Measurements from ENCODE around the gene ATRNL1. TPM values are rescaled to one million over a fixed set of nuclear protein-coding genes. Genes with fewer than 3 reads are reported as not detected.

The ATRNL1 gene
- total RNA-seq, 4 donors from 2014 or later, result 4.4 to 18.4 (median 14.4) TPM

- no peaks in the 10 kb centered on the region for H3K36me3 ChIP-seq
- H3K4me3 ChIP-seq, result no peak overlapping the region
- in situ Hi-C loops (cut with MboI; ENCODE audit: low pct_ligation_motif_present in 1 of 4, low pct_unique_long_range_greater_than_20kb in 1 of 4, low sequenced_read_pairs in 3 of 4), result no loop called here
- H3K27ac ChIP-seq, result no peak overlapping the region
- WGBS, 2 donors (ENCODE audit: low coverage in 1 of 2), result 77 to 88% methylated on average over 5 of the region's 5 CpGs
- no peaks in the 10 kb centered on the region for H3K27me3 ChIP-seq
- TF ChIP-seq CTCF (IDR thresholded peaks at IDR 0.05) (no peak), POLR2AphosphoS5 (IDR thresholded peaks at IDR 0.05) (no peak), POLR2A (IDR thresholded peaks at IDR 0.05) (no peak), EP300 (IDR thresholded peaks at IDR 0.05; ENCODE audit: low read depth) (no peak)
- no peaks in the 10 kb centered on the region for H3K9me3 ChIP-seq
- H3K4me1 ChIP-seq, result no peaks in the 10 kb centered on the region
- no peak for DNase-seq
- intact Hi-C loops (cut with DNase I; ENCODE audit: low total_unique reads), result no loop called here
Measured at GRCh38 chr10:115851695-115852094, 758.5 kb downstream of the ATRNL1 start.

DNA sequence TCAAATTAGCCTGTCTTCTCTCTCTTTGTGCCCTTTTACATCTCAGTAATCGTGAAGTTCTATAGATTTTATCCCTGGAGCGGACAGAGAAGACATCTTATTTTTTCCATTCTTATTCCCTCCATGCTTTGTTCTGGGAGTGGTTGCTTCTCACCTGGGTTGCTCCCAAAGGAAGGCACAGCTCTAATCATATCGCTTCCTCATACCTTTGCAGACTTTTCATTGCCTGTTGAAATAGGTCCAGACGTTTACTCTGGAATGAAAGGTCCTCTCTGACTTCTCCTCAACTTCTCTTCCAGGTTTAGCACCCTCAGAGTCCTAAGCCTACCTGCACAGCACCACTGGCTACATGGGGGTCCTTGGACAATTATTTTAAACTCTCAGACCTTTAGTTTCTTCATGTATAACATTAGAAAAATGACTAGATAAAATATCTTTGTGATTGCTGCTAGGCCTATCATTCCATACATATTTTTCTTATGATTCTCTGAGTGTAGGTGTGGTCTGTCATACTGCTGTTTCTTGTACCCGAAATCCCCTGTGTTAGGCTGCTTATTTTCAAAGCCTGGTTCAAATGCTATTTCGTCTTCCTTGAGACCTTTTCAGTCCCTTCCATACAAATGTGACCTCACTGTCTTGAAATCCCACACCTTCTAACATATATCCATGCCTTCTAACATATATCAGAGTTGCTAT is 761.7 kb downstream of the ATRNL1 start:
- H3K9me3 ChIP-seq, result no peaks in the 10 kb centered on the region
- H3K36me3 ChIP-seq, result no peaks in the 10 kb centered on the region
- H3K4me1 ChIP-seq, result no peaks in the 10 kb centered on the region
- WGBS, 2 donors (ENCODE audit: low coverage in 1 of 2), result 60 to 63% methylated on average over 6 of the region's 6 CpGs
- no peak for DNase-seq
- TF ChIP-seq POLR2A (IDR thresholded peaks at IDR 0.05) (no peak), EP300 (IDR thresholded peaks at IDR 0.05; ENCODE audit: low read depth) (no peak), CTCF (IDR thresholded peaks at IDR 0.05) (no peak), POLR2AphosphoS5 (IDR thresholded peaks at IDR 0.05) (no peak)
- H3K27ac ChIP-seq, result no peak overlapping the region
- in situ Hi-C loops (cut with MboI; ENCODE audit: low pct_ligation_motif_present in 1 of 4, low pct_unique_long_range_greater_than_20kb in 1 of 4, low sequenced_read_pairs in 3 of 4) (no loop called here), intact Hi-C loops (cut with DNase I; ENCODE audit: low total_unique reads) (no loop called here)
- no peak overlapping the region for H3K4me3 ChIP-seq
- no peaks in the 10 kb centered on the region for H3K27me3 ChIP-seq

DNA sequence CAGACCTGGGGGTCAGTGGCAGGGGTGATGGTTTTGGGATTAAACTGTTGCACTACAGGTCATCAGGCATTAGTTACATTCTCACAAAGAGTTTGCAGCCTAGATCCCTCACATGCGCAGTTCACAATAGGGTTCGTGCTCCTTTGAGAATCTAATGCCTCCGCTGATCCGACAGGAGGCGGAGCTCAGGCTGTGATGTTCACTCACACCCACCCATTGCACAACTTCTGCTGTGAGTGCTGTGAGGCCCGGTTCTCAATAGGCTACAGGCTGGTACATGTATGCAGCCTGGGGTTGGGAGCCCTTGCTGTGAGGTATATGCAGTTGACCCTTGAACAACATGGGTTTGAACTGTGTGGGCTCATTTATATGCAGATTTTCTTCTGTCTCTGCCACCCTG is 763.4 kb downstream of the ATRNL1 start:
- Histone ChIP-seq H3K4me3 (no peak overlapping the region), H3K4me1 (no peaks in the 10 kb centered on the region), H3K36me3 (no peaks in the 10 kb centered on the region), H3K27ac (no peak overlapping the region), H3K27me3 (no peaks in the 10 kb centered on the region), H3K9me3 (no peaks in the 10 kb centered on the region)
- TF ChIP-seq CTCF (IDR thresholded peaks at IDR 0.05) (no peak), POLR2A (IDR thresholded peaks at IDR 0.05) (no peak)
- WGBS, 2 donors (ENCODE audit: low coverage in 1 of 2), result 84 to 100% methylated on average over 2 to 6 of the region's 6 CpGs
- in situ Hi-C loops (cut with MboI; ENCODE audit: low pct_ligation_motif_present in 1 of 4, low pct_unique_long_range_greater_than_20kb in 1 of 4, low sequenced_read_pairs in 3 of 4), result no loop called here
- DNase-seq, result no peak
- intact Hi-C loops (cut with DNase I; ENCODE audit: low total_unique reads), result no loop called here

- no peak for DNase-seq
- Histone ChIP-seq H3K9me3 (no peaks in the 10 kb centered on the region), H3K27ac (no peak overlapping the region), H3K36me3 (no peaks in the 10 kb centered on the region), H3K4me1 (no peaks in the 10 kb centered on the region), H3K27me3 (no peaks in the 10 kb centered on the region), H3K4me3 (no peak overlapping the region)
- 66 to 76% methylated on average over 3 of the region's 3 CpGs for WGBS, 2 donors (ENCODE audit: low coverage in 1 of 2)
- TF ChIP-seq POLR2AphosphoS5 (IDR thresholded peaks at IDR 0.05), result no peak
- intact Hi-C loops (cut with DNase I; ENCODE audit: low total_unique reads) (no loop called here), in situ Hi-C loops (cut with MboI; ENCODE audit: low pct_ligation_motif_present in 1 of 4, low pct_unique_long_range_greater_than_20kb in 1 of 4, low sequenced_read_pairs in 3 of 4) (no loop called here)
Measured at GRCh38 chr10:115857856-115858255, 764.7 kb downstream of the ATRNL1 start.
